HepG2 (cell line): ENCODE measurements around the gene MADD. TPM values are rescaled to one million over a fixed set of nuclear protein-coding genes. Genes with fewer than 3 reads are reported as not detected.

ENCODE experiments used
- ATAC-seq: fragments of 200-7000 bp; cut with Tn5 transposase; 3 replicates; pipeline ENCODE4 v1.9.1; 2020; ENCODE audit warnings: mild to moderate bottlenecking, moderate library complexity
- BruUV-seq: library from RNA; stranded (reverse); fragments of 400-500 nt; replicated peaks from 2 replicates; lab custom pipeline; 2021; lab: Mats Ljungman, UMichigan
- CTCF ChIA-PET: fragments of 300-600 bp; formaldehyde crosslinking; extraction: SDS; loops from one replicate; lab custom pipeline; 2021; ENCODE audit warnings: low total read pairs, inconsistent platforms, low intra/inter-chr PET ratio; lab: Yijun Ruan, JAX
- POLR2A ChIA-PET: fragments of 350-600 bp; sonication (Branson Sonifier 250); formaldehyde crosslinking; loops from one replicate; lab custom pipeline; 2020; ENCODE audit warnings: antibody characterized with exemption, inconsistent platforms; lab: Yijun Ruan, JAX
- DNase-seq: peaks from one replicate; pipeline ENCODE4 v3.0.0-alpha.2; 2015; ENCODE audit warnings: low spot score
- FAIRE-seq: peaks from 3 replicates; lab custom pipeline; 2011; peaks lifted over from hg19 to GRCh38; lab: Jason Lieb, UNC
- H2AFZ ChIP-seq: one replicate; pipeline ENCODE4 v1.6.1; 2011; ENCODE audit warnings: low read length, inconsistent platforms
- H3K27ac ChIP-seq: fragments of 300-600 bp; 3 replicates; pipeline ENCODE4 v1.8.0; 2011; ENCODE audit warnings: mixed run types, mild to moderate bottlenecking, mixed read lengths, low read length, inconsistent platforms; ENCODE audit not compliant: insufficient read depth; ENCODE audit errors: extremely low read length
- H3K27me3 ChIP-seq, 2 experiments: fragments of 200-600 bp in 1 of 2; 2 replicates in 1 of 2; 3 replicates in 1 of 2; pipeline versions ENCODE4 v1.6.0 to v1.8.0; 2011; ENCODE audit warnings: low read length in 2 of 2, mild to moderate bottlenecking in 2 of 2, moderate library complexity in 2 of 2, inconsistent platforms in 1 of 2; ENCODE audit not compliant: insufficient read depth in 2 of 2, control insufficient read depth in 1 of 2
- H3K36me3 ChIP-seq, 2 experiments: fragments of 200-600 bp in 1 of 2; replicated peaks in 1 of 2; 2 replicates in 1 of 2; 3 replicates in 1 of 2; pipeline versions ENCODE4 v1.5.1 to v1.8.0; 2011; ENCODE audit warnings: low read length in 2 of 2, inconsistent platforms in 1 of 2; ENCODE audit not compliant: insufficient read depth in 2 of 2, control insufficient read depth in 1 of 2
- H3K4me1 ChIP-seq: 2 replicates; pipeline ENCODE4 v1.5.1; 2012; ENCODE audit warnings: low read length, inconsistent platforms; ENCODE audit not compliant: insufficient read depth
- H3K4me2 ChIP-seq: 2 replicates; pipeline ENCODE4 v1.6.0; 2011; ENCODE audit warnings: low read depth, low read length, inconsistent platforms
- H3K4me3 ChIP-seq, 3 experiments: fragments of 200-600 bp in 1 of 3; sonication (generic), shearing (Covaris generic) in 1 of 3; replicated peaks in 1 of 3; 2 replicates each; pipeline ENCODE4 v1.5.1; 2011 to 2016; ENCODE audit warnings: low read length in 3 of 3, inconsistent platforms in 2 of 3, low read depth in 2 of 3, mild to moderate bottlenecking in 2 of 3, control low read depth in 1 of 3, mixed read lengths in 1 of 3; ENCODE audit not compliant: insufficient read depth in 1 of 3
- H3K79me2 ChIP-seq: one replicate; pipeline ENCODE4 v1.6.1; 2011; ENCODE audit warnings: low read length, inconsistent platforms; ENCODE audit not compliant: insufficient read depth
- H3K9ac ChIP-seq: 2 replicates; pipeline ENCODE4 v1.6.0; 2011; ENCODE audit warnings: mild to moderate bottlenecking, low read depth, low read length, inconsistent platforms; ENCODE audit not compliant: insufficient read depth
- H3K9me3 ChIP-seq: 2 replicates; pipeline ENCODE4 v1.5.1; 2012; ENCODE audit warnings: mild to moderate bottlenecking, low read length
- H4K20me1 ChIP-seq: 2 replicates; pipeline ENCODE4 v1.6.0; 2011; ENCODE audit warnings: inconsistent platforms, mild to moderate bottlenecking, low read length, moderate library complexity; ENCODE audit not compliant: insufficient read depth
- GTF2F1 ChIP-seq: fragments of 150-350 bp; IDR thresholded peaks from 2 replicates; pipeline ENCODE4 v1.6.1; 2014; ENCODE audit warnings: low read length
- HNF4G ChIP-seq, 2 experiments: sonication (generic) in 1 of 2; formaldehyde crosslinking in 1 of 2; IDR thresholded peaks; 2 replicates each; pipeline versions ENCODE4 v1.4.0 to v1.6.1; 2011 to 2020; ENCODE audit warnings: borderline replicate concordance in 2 of 2, low read depth in 2 of 2, mild to moderate bottlenecking in 2 of 2, low read length in 1 of 2, missing genetic modification reagents in 1 of 2, moderate library complexity in 1 of 2
- MNT ChIP-seq: fragments of 450-650 bp; IDR thresholded peaks from 2 replicates; pipeline ENCODE4 v1.6.1; 2016
- NFKB2 ChIP-seq: sonication (generic); formaldehyde crosslinking; IDR thresholded peaks from 2 replicates; pipeline ENCODE4 v1.4.0; 2020; ENCODE audit warnings: missing genetic modification reagents, borderline replicate concordance
- RFXAP ChIP-seq: sonication (generic); formaldehyde crosslinking; IDR thresholded peaks from 2 replicates; pipeline ENCODE4 v1.4.0; 2020; ENCODE audit warnings: missing genetic modification reagents, borderline replicate concordance
- ZNF350 ChIP-seq: sonication (generic); formaldehyde crosslinking; IDR thresholded peaks from 2 replicates; pipeline ENCODE4 v1.4.0; 2020; ENCODE audit warnings: mild to moderate bottlenecking, low read depth, missing genetic modification reagents, borderline replicate concordance
- ZNF672 ChIP-seq: sonication (generic); formaldehyde crosslinking; IDR thresholded peaks from 2 replicates; pipeline ENCODE4 v1.8.1; 2022; ENCODE audit warnings: missing genetic modification reagents
- ZNF879 ChIP-seq: sonication (generic); formaldehyde crosslinking; IDR thresholded peaks from 2 replicates; pipeline ENCODE4 v1.8.1; 2023; ENCODE audit warnings: missing genetic modification reagents
- WGBS: methylation state at CpG from one replicate; pipeline ENCODE4 v1.1.6; 2017; ENCODE audit warnings: low lambda C conversion rate; 5-methylcytosine and 5-hydroxymethylcytosine counted together
- in situ Hi-C: cut with HindIII; loops from 2 replicates; pipeline ENCODE4 v1.10.0; 2017; ENCODE audit warnings: low pct_unique_long_range_greater_than_20kb; ENCODE audit not compliant: extremely low pct_ligation_motif_present
- intact Hi-C: fragments of 100-400 bp; cut with micrococcal nuclease; formaldehyde crosslinking; loops from one replicate; pipeline ENCODE4 v1.10.0; 2022; ENCODE audit not compliant: unreplicated experiment
- polyA plus RNA-seq, 8 experiments: library from polyadenylated mRNA; depleted of rRNA in 3 of 8; stranded (reverse) in 7 of 8; unstranded in 1 of 8; fragments of >200 nt; fragmentation: Illumina TruSeq in 4 of 8; extraction: Trizol in 4 of 8; gene quantifications; 2 replicates each; pipeline versions ENCODE4 v1.2.1 to v1.2.3, GENCODE V29; 2011 to 2016; ENCODE audit warnings: low read depth in 4 of 8, missing spikeins in 1 of 8, mixed read lengths in 1 of 8; ENCODE audit not compliant: insufficient read depth in 1 of 8
- total RNA-seq, 5 experiments: library from RNA; depleted of rRNA; stranded (reverse); fragments of >200 nt; fragmentation: Illumina TruSeq; extraction: Trizol; gene quantifications; 2 replicates each; pipeline ENCODE4 v1.2.3, GENCODE V29; 2016; ENCODE audit warnings: low read depth in 1 of 5

MADD gene
- total and polyA plus RNA-seq, 2 of the 13 experiments (the other 11 are each of a cell fraction or from before 2014, with no cell fraction given) = 18.0 to 29.2 TPM

GRCh38 chr11:47378836-47379170 lies 108.9 kb downstream of the MADD start:
- no TSS peak for BruUV-seq

GRCh38 chr11:47379317-47379716 lies 109.4 kb downstream of the MADD start:
- 4% methylated on average over 2 of the region's 2 CpGs for WGBS
- Histone ChIP-seq H2AFZ (no peak overlapping the region), H3K27me3 (peaks cover 1 to 11% of the 10 kb centered on the region in 2 experiments; a peak in 2 of 5 replicates), H3K9me3 (no peaks in the 10 kb centered on the region), H3K4me3 (no peak overlapping the region), H3K79me2 (no peaks in the 10 kb centered on the region), H4K20me1 (no peaks in the 10 kb centered on the region), H3K27ac (no peak overlapping the region), H3K9ac (no peak overlapping the region), H3K4me1 (peaks cover 12% of the 10 kb centered on the region; the same call in 1 of the 2 replicates), H3K36me3 (no peaks in the 10 kb centered on the region), H3K4me2 (no peak overlapping the region)
- ChIA-PET POLR2A (no interaction called here), CTCF (no interaction called here)
- intact Hi-C loops (no loop called here), in situ Hi-C loops (loop anchor here (10.0 kb wide), 1 partner anchor 75 kb away; no protein-coding TSS in a partner anchor)
- no peak for DNase-seq
- TF ChIP-seq ZNF879 (CRISPR knock-in tag) (no peak), MNT (peak; percentile 27; the same call in 1 of the 2 replicates)
- no peak for ATAC-seq
- BruUV-seq = no TSS peak
- FAIRE-seq = no peak

More at GRCh38 chr11:47378836-47379170, 108.9 kb downstream of the MADD start:
- peaks cover 12% of the 10 kb centered on the region; the same call in 1 of the 2 replicates for H3K4me1 ChIP-seq
- FAIRE-seq (no peak), DNase-seq (no peak), ATAC-seq (no peak)
- H3K4me2 ChIP-seq = no peak overlapping the region
- ChIA-PET POLR2A (no interaction called here), CTCF (no interaction called here)
- H2AFZ ChIP-seq = no peak overlapping the region
- no peaks in the 10 kb centered on the region for H3K9me3 ChIP-seq
- H4K20me1 ChIP-seq = no peaks in the 10 kb centered on the region
- intact Hi-C loops (no loop called here), in situ Hi-C loops (loop anchor here (10.0 kb wide), 1 partner anchor 76 kb away; no protein-coding TSS in a partner anchor)
- H3K27me3 ChIP-seq = peaks cover 2 to 11% of the 10 kb centered on the region in 2 experiments; a peak in 2 of 5 replicates
- TF ChIP-seq ZNF672 (CRISPR knock-in tag) (no peak), ZNF350 (CRISPR knock-in tag) (no peak), NFKB2 (CRISPR knock-in tag) (no peak), GTF2F1 (no peak), HNF4G (IDR thresholded peaks at IDR 0.05; ENCODE audit: borderline replicate concordance, low read depth, low read length) (no peak), HNF4G (CRISPR knock-in tag; IDR thresholded peaks at IDR 0.05; ENCODE audit: borderline replicate concordance, low read depth) (no peak), RFXAP (CRISPR knock-in tag) (no peak)
- H3K4me3 ChIP-seq = no peak overlapping the region
- no peak overlapping the region for H3K9ac ChIP-seq
- H3K36me3 ChIP-seq = no peaks in the 10 kb centered on the region
- no peaks in the 10 kb centered on the region for H3K79me2 ChIP-seq
- no peak overlapping the region for H3K27ac ChIP-seq

Other genes with a start within 250 kb of the MADD start
- 67.9 and 75.3 TPM in 2 replicates for gene ARFGAP2, start 93.3 kb upstream of the MADD start, total RNA-seq (2016; rRNA removed; fragmentation: Illumina TruSeq; extraction: Trizol)
- gene ARFGAP2, start 93.3 kb upstream of the MADD start, polyA plus RNA-seq (2011; rRNA removed) = 32.3 and 40.5 TPM in 2 replicates
- 86.4 and 93.3 TPM in 2 replicates for gene PACSIN3, start 83.7 kb upstream of the MADD start, total RNA-seq (2016; rRNA removed; fragmentation: Illumina TruSeq; extraction: Trizol)
- 47.9 and 56.8 TPM in 2 replicates for gene PACSIN3, start 83.7 kb upstream of the MADD start, polyA plus RNA-seq (2011; rRNA removed)
- 83.4 and 88.1 TPM in 2 replicates for gene DDB2, start 55.2 kb upstream of the MADD start, total RNA-seq (2016; rRNA removed; fragmentation: Illumina TruSeq; extraction: Trizol)
- 66.8 and 71.4 TPM in 2 replicates for gene DDB2, start 55.2 kb upstream of the MADD start, polyA plus RNA-seq (2011; rRNA removed)
- gene ACP2, start 21.3 kb upstream of the MADD start, total RNA-seq (2016; rRNA removed; fragmentation: Illumina TruSeq; extraction: Trizol) = 7.8 and 20.2 TPM in 2 replicates
- gene ACP2, start 21.3 kb upstream of the MADD start, polyA plus RNA-seq (2011; rRNA removed) = 17.7 and 27.5 TPM in 2 replicates
- 36.5 and 41.8 TPM in 2 replicates for gene NR1H3, start 12.1 kb upstream of the MADD start, total RNA-seq (2016; rRNA removed; fragmentation: Illumina TruSeq; extraction: Trizol)
- gene NR1H3, start 12.1 kb upstream of the MADD start, polyA plus RNA-seq (2011; rRNA removed) = 102 and 115 TPM in 2 replicates
- not detected in 2 replicates for gene MYBPC3, start 82.6 kb downstream of the MADD start, total RNA-seq (2016; rRNA removed; fragmentation: Illumina TruSeq; extraction: Trizol)
- gene MYBPC3, start 82.6 kb downstream of the MADD start, polyA plus RNA-seq (2011; rRNA removed) = 0.01 TPM in 1 of 2 replicates, not detected in the other
- not detected in 2 replicates for gene SPI1, start 108.4 kb downstream of the MADD start, total RNA-seq (2016; rRNA removed; fragmentation: Illumina TruSeq; extraction: Trizol)
- not detected in 2 replicates for gene SPI1, start 108.4 kb downstream of the MADD start, polyA plus RNA-seq (2011; rRNA removed)
- 7.2 and 15.3 TPM in 2 replicates for gene SLC39A13, start 138.5 kb downstream of the MADD start, total RNA-seq (2016; rRNA removed; fragmentation: Illumina TruSeq; extraction: Trizol)
- 30.5 and 40.7 TPM in 2 replicates for gene SLC39A13, start 138.5 kb downstream of the MADD start, polyA plus RNA-seq (2011; rRNA removed)
- gene PSMC3, start 156.3 kb downstream of the MADD start, total RNA-seq (2016; rRNA removed; fragmentation: Illumina TruSeq; extraction: Trizol) = 214 and 279 TPM in 2 replicates
- gene PSMC3, start 156.3 kb downstream of the MADD start, polyA plus RNA-seq (2011; rRNA removed) = 66.7 and 75.8 TPM in 2 replicates
- 0.60 and 1.2 TPM in 2 replicates for gene RAPSN, start 179.0 kb downstream of the MADD start, total RNA-seq (2016; rRNA removed; fragmentation: Illumina TruSeq; extraction: Trizol)
- 0.15 and 0.40 TPM in 2 replicates for gene RAPSN, start 179.0 kb downstream of the MADD start, polyA plus RNA-seq (2011; rRNA removed)